T-cell (primary cell): ENCODE measurements around the gene WFS1. TPM values are rescaled to one million over a fixed set of nuclear protein-coding genes. Genes with fewer than 3 reads are reported as not detected.

ENCODE experiments used
- ATAC-seq, 4 experiments: fragments of 200-7000 bp in 3 of 4; fragments of 150-1000 bp in 1 of 4; cut with Tn5 transposase; replicated peaks in 1 of 4; 1 replicate in 3 of 4; 2 replicates in 1 of 4; pipeline ENCODE4 v1.10.0; 2021; ENCODE audit warnings: moderate library complexity in 3 of 4, mild to moderate bottlenecking in 2 of 4, moderate number of reproducible peaks in 1 of 4
- CTCF ChIA-PET, 2 donors: fragments of 300-600 bp; sonication (Branson Sonifier 250); formaldehyde crosslinking; loops; one replicate each; lab custom pipeline; 2022; ENCODE audit warnings: antibody characterized with exemption in 2 of 2; lab: Charles Lee
- POLR2A ChIA-PET, 2 donors: fragments of 300-600 bp; sonication (Branson Sonifier 250); formaldehyde crosslinking; loops; one replicate each; lab custom pipeline; 2022; ENCODE audit warnings: antibody characterized with exemption in 2 of 2; lab: Charles Lee
- DNase-seq, 35 experiments: peaks; one replicate each; pipeline versions ENCODE4 v3.0.0 to v3.0.0-alpha.2; 2013 to 2023
- H3K27ac ChIP-seq: one replicate; pipeline ENCODE4 v1.5.1; 2013; ENCODE audit warnings: low read length
- H3K27me3 ChIP-seq, 2 experiments: replicated peaks in 1 of 2; 1 replicate in 1 of 2; 2 replicates in 1 of 2; pipeline versions ENCODE4 v1.6.1 to v1.7.0; 2013; ENCODE audit warnings: low read length in 1 of 2, mixed read lengths in 1 of 2; ENCODE audit not compliant: control insufficient read depth in 2 of 2, insufficient read depth in 2 of 2; ENCODE audit errors: extremely low read depth in 1 of 2
- H3K36me3 ChIP-seq, 2 donors: 1 replicate in 1 of 2; 2 replicates in 1 of 2; pipeline versions ENCODE4 v1.6.1 to v1.7.0; 2013; ENCODE audit warnings: low read length in 1 of 2; ENCODE audit not compliant: control insufficient read depth in 2 of 2, insufficient read depth in 1 of 2; ENCODE audit errors: extremely low read depth in 1 of 2
- H3K4me1 ChIP-seq, 2 experiments: 1 replicate in 1 of 2; 2 replicates in 1 of 2; pipeline versions ENCODE4 v1.6.1 to v1.7.0; 2013; ENCODE audit warnings: low read length in 2 of 2, mixed read lengths in 1 of 2; ENCODE audit not compliant: insufficient read depth in 2 of 2, control insufficient read depth in 1 of 2; ENCODE audit errors: extremely low read depth in 1 of 2
- H3K4me3 ChIP-seq, 2 donors: 1 replicate in 1 of 2; 2 replicates in 1 of 2; pipeline versions ENCODE4 v1.5.1 to v1.7.0; 2013; ENCODE audit warnings: mild to moderate bottlenecking in 2 of 2, low read length in 1 of 2, moderate library complexity in 1 of 2; ENCODE audit not compliant: control insufficient read depth in 1 of 2; ENCODE audit errors: extremely low read depth in 1 of 2
- H3K9me3 ChIP-seq: 2 replicates; pipeline ENCODE4 v1.7.0; 2013
- H3K27ac Mint-ChIP-seq, 2 donors: one replicate each; pipeline ENCODE4 v1.8.0; 2020 to 2021; ENCODE audit warnings: mild to moderate bottlenecking in 2 of 2, mixed read lengths in 2 of 2
- H3K27me3 Mint-ChIP-seq, 2 donors: one replicate each; pipeline ENCODE4 v1.8.0; 2021 to 2022; ENCODE audit warnings: mixed read lengths in 2 of 2
- H3K36me3 Mint-ChIP-seq: one replicate; pipeline ENCODE4 v1.8.0; 2021; ENCODE audit warnings: mixed read lengths
- H3K4me1 Mint-ChIP-seq, 3 donors: one replicate each; pipeline ENCODE4 v1.8.0; 2020 to 2022; ENCODE audit warnings: mixed read lengths in 3 of 3, mild to moderate bottlenecking in 1 of 3
- H3K4me3 Mint-ChIP-seq, 3 donors: one replicate each; pipeline ENCODE4 v1.8.0; 2020 to 2022; ENCODE audit warnings: mild to moderate bottlenecking in 3 of 3, mixed read lengths in 3 of 3, moderate library complexity in 3 of 3
- H3K9me3 Mint-ChIP-seq, 3 donors: one replicate each; pipeline ENCODE4 v1.8.0; 2020 to 2022; ENCODE audit warnings: mixed read lengths in 3 of 3
- WGBS: methylation state at CpG from one replicate; pipeline ENCODE4 v1.1.5; 2013; ENCODE audit warnings: missing lambda C conversion rate; ENCODE audit not compliant: insufficient coverage; 5-methylcytosine and 5-hydroxymethylcytosine counted together
- total RNA-seq, 35 experiments: library from RNA in 6 of 35; stranded (reverse) in 6 of 35; fragments of 120-200 nt in 1 of 35; gene quantifications; one replicate each; pipeline versions ENCODE4 v1.2.1 to v1.2.4 and lab custom pipeline; 2013 to 2026

The WFS1 gene
- total RNA-seq, 5 donors from 2014 or later (not counting 1 experiment from before 2014, with no cell fraction given) = 3.2 to 6.2 (median 5.1) TPM

DNA sequence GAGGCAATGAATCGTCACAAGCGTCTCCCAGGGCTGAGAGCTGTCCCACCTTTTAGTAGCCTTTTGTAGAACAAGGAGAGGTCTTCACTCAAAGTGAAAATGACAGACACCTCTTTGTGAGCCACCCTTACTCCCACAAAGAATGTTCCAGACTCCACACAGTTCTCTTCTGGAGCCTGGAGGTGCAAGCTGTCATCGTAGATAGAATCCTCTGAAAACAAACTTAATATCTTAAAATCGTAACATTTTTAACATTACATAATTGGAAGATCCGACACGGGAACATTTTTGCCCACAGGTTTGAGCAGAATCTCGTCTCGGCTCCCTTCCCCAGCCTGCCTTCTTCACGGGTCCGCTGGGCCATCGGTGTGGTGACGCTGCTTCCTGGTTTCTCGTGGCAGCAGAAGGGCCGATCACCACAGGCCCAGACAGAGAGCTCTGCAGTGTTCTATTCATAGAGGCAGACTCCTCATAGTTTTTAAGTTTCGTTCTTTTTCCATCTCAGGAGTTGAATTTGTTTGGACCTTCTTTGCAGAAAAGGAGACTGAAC lies 27.7 kb downstream of the WFS1 start:
- no peak for DNase-seq
- Histone ChIP-seq H3K27me3 (no peaks in the 10 kb centered on the region), H3K27ac (no peak overlapping the region), H3K36me3 (peaks cover 0 to 2% of the 10 kb centered on the region in 2 donors), H3K9me3 (no peaks in the 10 kb centered on the region), H3K4me1 (no peaks in the 10 kb centered on the region), H3K4me3 (no peak overlapping the region)
- 77% methylated on average over 9 of the region's 15 CpGs for WGBS
- no peaks in the 10 kb centered on the region for H3K9me3 Mint-ChIP-seq
- H3K27ac Mint-ChIP-seq = no peak overlapping the region
- ChIA-PET CTCF (no interaction called here), POLR2A (no interaction called here)
- peaks cover 29% of the 10 kb centered on the region for H3K36me3 Mint-ChIP-seq
- no peak for ATAC-seq
- H3K27me3 Mint-ChIP-seq = no peaks in the 10 kb centered on the region
- H3K4me3 Mint-ChIP-seq = no peak overlapping the region
- H3K4me1 Mint-ChIP-seq = no peaks in the 10 kb centered on the region

DNA sequence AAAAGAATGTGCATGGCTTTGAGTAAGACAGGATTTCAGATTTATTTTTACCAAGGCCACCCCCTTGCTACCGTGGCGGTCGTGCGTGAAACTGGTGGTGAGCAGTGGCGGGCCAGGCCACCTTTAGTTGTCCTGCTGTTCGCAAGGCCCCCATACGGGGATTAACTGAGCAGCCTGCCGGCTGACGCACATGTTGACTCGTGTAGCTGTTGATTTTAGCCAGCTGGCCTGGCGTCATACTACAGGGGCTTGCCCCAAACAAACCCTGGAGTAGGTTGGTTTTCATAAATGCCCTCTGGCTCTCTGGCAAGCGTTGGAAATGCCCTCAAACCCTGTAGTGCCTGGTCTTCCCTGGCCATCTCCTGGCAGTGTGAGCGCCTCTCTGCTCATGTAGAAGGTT lies 28.4 kb downstream of the WFS1 start:
- no peak overlapping the region for H3K27ac Mint-ChIP-seq
- no peaks in the 10 kb centered on the region for H3K9me3 Mint-ChIP-seq
- CTCF ChIA-PET = no interaction called here

DNA sequence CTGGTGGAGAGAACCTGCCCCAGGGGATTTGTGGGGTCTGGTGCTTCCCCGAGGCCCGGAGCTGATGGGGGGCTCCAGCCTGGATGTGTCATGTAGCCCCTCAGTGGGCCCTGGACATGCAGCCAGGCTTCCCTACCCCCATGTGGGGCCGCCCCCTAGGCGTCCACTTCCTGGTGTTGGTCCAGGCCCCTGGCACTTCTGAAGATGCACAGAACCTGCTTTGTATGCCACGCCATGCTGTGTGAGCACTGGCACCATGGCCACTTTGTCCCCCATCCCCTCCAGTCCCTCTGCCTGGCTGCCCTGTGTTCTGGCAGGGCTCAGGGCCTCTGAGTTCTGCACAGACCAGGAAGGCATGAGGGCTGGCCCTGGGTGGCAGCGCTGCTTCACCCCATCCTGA lies 29.2 kb downstream of the WFS1 start:
- Mint-ChIP-seq H3K27ac (no peak overlapping the region), H3K4me3 (no peak overlapping the region), H3K4me1 (no peaks in the 10 kb centered on the region), H3K27me3 (no peaks in the 10 kb centered on the region), H3K9me3 (no peaks in the 10 kb centered on the region), H3K36me3 (peaks cover 35% of the 10 kb centered on the region)
- WGBS = 87% methylated on average over 6 of the region's 6 CpGs
- Histone ChIP-seq H3K36me3 (peaks cover 0 to 2% of the 10 kb centered on the region in 2 donors), H3K27me3 (no peaks in the 10 kb centered on the region), H3K4me3 (no peak overlapping the region), H3K27ac (no peak overlapping the region), H3K4me1 (no peaks in the 10 kb centered on the region), H3K9me3 (no peaks in the 10 kb centered on the region)
- DNase-seq (no peak), ATAC-seq (no peak)
- POLR2A ChIA-PET = no interaction called here
- CTCF ChIA-PET = no interaction called here

More for the DNA sequence above, 28.4 kb downstream of the WFS1 start:
- H3K27me3 Mint-ChIP-seq = no peaks in the 10 kb centered on the region
- Histone ChIP-seq H3K27me3 (no peaks in the 10 kb centered on the region), H3K9me3 (no peaks in the 10 kb centered on the region), H3K27ac (no peak overlapping the region), H3K4me1 (no peaks in the 10 kb centered on the region), H3K4me3 (no peak overlapping the region), H3K36me3 (peaks cover 0 to 2% of the 10 kb centered on the region in 2 donors)
- 81% methylated on average over 13 of the region's 13 CpGs for WGBS
- H3K4me1 Mint-ChIP-seq = no peaks in the 10 kb centered on the region
- POLR2A ChIA-PET = no interaction called here
- DNase-seq (no peak), ATAC-seq (no peak)
- H3K4me3 Mint-ChIP-seq = no peak overlapping the region
- peaks cover 35% of the 10 kb centered on the region for H3K36me3 Mint-ChIP-seq

DNA sequence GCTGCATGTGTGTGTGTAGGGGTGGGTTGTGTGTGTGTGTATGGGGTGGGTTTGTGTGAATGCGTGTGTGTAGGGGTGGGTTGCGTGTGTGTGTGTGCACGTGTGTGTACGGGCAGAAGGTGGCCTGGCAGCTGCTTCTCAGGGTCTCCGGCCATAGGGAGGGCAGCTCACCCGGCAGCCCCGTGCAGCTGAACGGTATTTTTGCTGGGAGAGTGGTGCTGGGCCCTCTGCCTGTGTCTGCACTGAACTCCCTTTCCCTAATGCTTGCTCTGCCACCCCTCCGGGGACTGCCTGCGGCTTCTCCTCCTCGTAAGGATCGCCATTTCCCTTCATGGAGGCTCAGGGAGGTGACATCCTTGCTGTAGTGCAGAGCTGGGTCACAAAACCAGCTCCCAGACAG lies 30.2 kb downstream of the WFS1 start:
- Mint-ChIP-seq H3K9me3 (no peaks in the 10 kb centered on the region), H3K4me3 (no peak overlapping the region), H3K36me3 (peaks cover 30% of the 10 kb centered on the region), H3K27me3 (no peaks in the 10 kb centered on the region), H3K4me1 (no peaks in the 10 kb centered on the region), H3K27ac (no peak overlapping the region)
- ChIA-PET CTCF (no interaction called here), POLR2A (no interaction called here)
- Histone ChIP-seq H3K27ac (no peak overlapping the region), H3K4me3 (no peak overlapping the region), H3K4me1 (peaks cover 0 to 3% of the 10 kb centered on the region in 2 experiments), H3K36me3 (peaks cover 0 to 2% of the 10 kb centered on the region in 2 donors), H3K9me3 (no peaks in the 10 kb centered on the region), H3K27me3 (no peaks in the 10 kb centered on the region)
- 94% methylated on average over 12 of the region's 12 CpGs for WGBS
- ATAC-seq (no peak), DNase-seq (no peak)

DNA sequence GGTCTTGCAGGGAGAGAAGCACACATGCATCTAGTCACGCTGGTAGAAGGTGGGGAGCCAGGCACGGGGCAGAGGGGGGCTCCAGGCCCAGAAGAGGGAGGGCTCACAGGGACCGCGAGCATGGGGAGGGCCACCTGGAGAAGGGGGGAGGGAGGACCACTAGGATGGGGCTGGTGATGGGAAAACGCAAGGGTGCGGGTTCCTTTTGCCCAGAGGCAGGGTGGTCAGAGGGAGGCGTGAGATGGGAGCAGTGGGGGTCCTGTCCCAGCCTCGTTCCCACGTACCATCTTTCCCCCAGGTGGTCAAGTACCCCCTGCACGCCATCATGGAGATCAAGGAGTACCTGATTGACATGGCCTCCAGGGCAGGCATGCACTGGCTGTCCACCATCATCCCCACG lies 30.7 kb downstream of the WFS1 start:
- CTCF ChIA-PET = no interaction called here

DNA sequence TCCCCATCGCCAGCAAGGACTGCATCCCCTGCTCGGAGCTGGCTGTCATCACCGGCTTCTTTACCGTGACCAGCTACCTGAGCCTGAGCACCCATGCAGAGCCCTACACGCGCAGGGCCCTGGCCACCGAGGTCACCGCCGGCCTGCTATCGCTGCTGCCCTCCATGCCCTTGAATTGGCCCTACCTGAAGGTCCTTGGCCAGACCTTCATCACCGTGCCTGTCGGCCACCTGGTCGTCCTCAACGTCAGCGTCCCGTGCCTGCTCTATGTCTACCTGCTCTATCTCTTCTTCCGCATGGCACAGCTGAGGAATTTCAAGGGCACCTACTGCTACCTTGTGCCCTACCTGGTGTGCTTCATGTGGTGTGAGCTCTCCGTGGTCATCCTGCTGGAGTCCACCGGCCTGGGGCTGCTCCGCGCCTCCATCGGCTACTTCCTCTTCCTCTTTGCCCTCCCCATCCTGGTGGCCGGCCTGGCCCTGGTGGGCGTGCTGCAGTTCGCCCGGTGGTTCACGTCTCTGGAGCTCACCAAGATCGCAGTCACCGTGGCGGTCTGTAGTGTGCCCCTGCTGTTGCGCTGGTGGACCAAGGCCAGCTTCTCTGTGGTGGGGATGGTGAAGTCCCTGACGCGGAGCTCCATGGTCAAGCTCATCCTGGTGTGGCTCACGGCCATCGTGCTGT lies 31.5 kb downstream of the WFS1 start:
- Mint-ChIP-seq H3K4me3 (no peak overlapping the region), H3K36me3 (peaks cover 23% of the 10 kb centered on the region), H3K4me1 (no peaks in the 10 kb centered on the region), H3K9me3 (no peaks in the 10 kb centered on the region), H3K27ac (no peak overlapping the region), H3K27me3 (peaks cover 4 to 5% of the 10 kb centered on the region in 2 donors)
- no peak for DNase-seq
- H3K4me3 ChIP-seq = no peak overlapping the region
- H3K27ac ChIP-seq = no peak overlapping the region
- POLR2A ChIA-PET = no interaction called here
- no peak for ATAC-seq
- CTCF ChIA-PET = no interaction called here
- H3K4me1 ChIP-seq = peaks cover 0 to 3% of the 10 kb centered on the region in 2 experiments
- H3K9me3 ChIP-seq = no peaks in the 10 kb centered on the region
- peaks cover 0 to 2% of the 10 kb centered on the region in 2 experiments for H3K27me3 ChIP-seq
- H3K36me3 ChIP-seq = peaks cover 0 to 2% of the 10 kb centered on the region in 2 donors
- WGBS = 92% methylated on average over 30 of the region's 35 CpGs

More for the DNA sequence above, 30.7 kb downstream of the WFS1 start:
- H3K27me3 Mint-ChIP-seq = peaks cover 1 to 3% of the 10 kb centered on the region in 2 donors
- peaks cover 0 to 3% of the 10 kb centered on the region in 2 experiments for H3K4me1 ChIP-seq
- no peak overlapping the region for H3K27ac ChIP-seq
- no peaks in the 10 kb centered on the region for H3K27me3 ChIP-seq
- ATAC-seq (no peak), DNase-seq (no peak)
- 85% methylated on average over 11 of the region's 11 CpGs for WGBS
- peaks cover 25% of the 10 kb centered on the region for H3K36me3 Mint-ChIP-seq
- no peaks in the 10 kb centered on the region for H3K9me3 ChIP-seq
- no peak overlapping the region for H3K4me3 Mint-ChIP-seq
- POLR2A ChIA-PET = no interaction called here
- no peak overlapping the region for H3K4me3 ChIP-seq
- H3K27ac Mint-ChIP-seq = no peak overlapping the region
- no peaks in the 10 kb centered on the region for H3K4me1 Mint-ChIP-seq
- H3K9me3 Mint-ChIP-seq = no peaks in the 10 kb centered on the region
- H3K36me3 ChIP-seq = peaks cover 0 to 2% of the 10 kb centered on the region in 2 donors
